ENCODE data around the gene CAMK1.

CAMK1 gene

GRCh38 chr3:9770276-9770812 lies 597 bp upstream of the CAMK1 start:
- DNase-seq: no peak

- DNase-seq: no peak
Observed at GRCh38 chr3:9769012-9769411, 735 bp downstream of the CAMK1 start.

- DNase-seq: no peak
Observed at GRCh38 chr3:9768141-9768775, 1.5 kb downstream of the CAMK1 start.

- no peak for DNase-seq
Observed at GRCh38 chr3:9767418-9767817, 2.3 kb downstream of the CAMK1 start.

- no peak for DNase-seq
Observed at GRCh38 chr3:9765865-9766264, 3.9 kb downstream of the CAMK1 start.

GRCh38 chr3:9762871-9763270 lies 6.9 kb downstream of the CAMK1 start:
- DNase-seq: no peak

GRCh38 chr3:9761919-9762318 lies 7.8 kb downstream of the CAMK1 start:
- no peak for DNase-seq

- DNase-seq: no peak
Observed at GRCh38 chr3:9760779-9761505, 8.8 kb downstream of the CAMK1 start.

GRCh38 chr3:9757427-9757826 lies 12.3 kb downstream of the CAMK1 start:
- no peak for DNase-seq

- no peak for DNase-seq
Observed at GRCh38 chr3:9754678-9755077, 15.1 kb downstream of the CAMK1 start.

- no peak for DNase-seq
Observed at GRCh38 chr3:9750556-9751411, 19.0 kb downstream of the CAMK1 start.

GRCh38 chr3:9749645-9750555 lies 19.8 kb downstream of the CAMK1 start, which contains the start of gene OGG1:
Gene OGG1 (plus strand): TSS chr3:9749952. CDS start chr3:9750287, 335 bp downstream.
- DNase-seq: peak; percentile 99

- DNase-seq: no peak
Observed at GRCh38 chr3:9749296-9749644, 20.5 kb downstream of the CAMK1 start.

- no peak for DNase-seq
Observed at GRCh38 chr3:9748031-9748430, 21.7 kb downstream of the CAMK1 start.

- peak; percentile 13 for DNase-seq
Observed at GRCh38 chr3:9747267-9747666, 22.5 kb downstream of the CAMK1 start.

GRCh38 chr3:9746330-9746729 lies 23.4 kb downstream of the CAMK1 start:
- peak; percentile 87 for DNase-seq

- no peak for DNase-seq
Observed at GRCh38 chr3:9745521-9745920, 24.2 kb downstream of the CAMK1 start.

- DNase-seq: no peak
Observed at GRCh38 chr3:9744162-9744561, 25.6 kb downstream of the CAMK1 start.

GRCh38 chr3:9743548-9743947 lies 26.2 kb downstream of the CAMK1 start:
- no peak for DNase-seq

GRCh38 chr3:9742560-9742959 lies 27.2 kb downstream of the CAMK1 start:
- DNase-seq: no peak

GRCh38 chr3:9739181-9739580 lies 30.6 kb downstream of the CAMK1 start:
- DNase-seq: no peak

- DNase-seq: no peak
Observed at GRCh38 chr3:9736831-9737230, 32.9 kb downstream of the CAMK1 start.

Data from fibroblast of upper back skin (primary cell).